SJSA1 (cell line): ENCODE measurements around the gene RERE. TPM values are rescaled to one million over a fixed set of nuclear protein-coding genes. Genes with fewer than 3 reads are reported as not detected.

Source experiments
- DNase-seq, 2 experiments: peaks; one replicate each; pipeline ENCODE4 v3.0.0-alpha.2; 2015 to 2020; ENCODE audit warnings: low spot score in 2 of 2, low read depth in 1 of 2
- H3K27ac ChIP-seq: fragments of 250-450 bp; sonication (Bioruptor Pico); 2 replicates; pipeline ENCODE4 v1.5.1; 2020; ENCODE audit warnings: mild to moderate bottlenecking, moderate library complexity
- H3K27me3 ChIP-seq: fragments of 250-450 bp; sonication (Bioruptor Pico); replicated peaks from 2 replicates; pipeline ENCODE4 v1.5.1; 2020; ENCODE audit warnings: mild to moderate bottlenecking, moderate library complexity
- H3K36me3 ChIP-seq: fragments of 250-450 bp; sonication (Bioruptor Pico); 2 replicates; pipeline ENCODE4 v1.5.1; 2020; ENCODE audit warnings: mild to moderate bottlenecking
- H3K4me1 ChIP-seq: fragments of 250-450 bp; sonication (Bioruptor Pico); replicated peaks from 2 replicates; pipeline ENCODE4 v1.6.1; 2021; ENCODE audit warnings: mild to moderate bottlenecking
- H3K4me3 ChIP-seq: fragments of 250-450 bp; sonication (Bioruptor Pico); 2 replicates; pipeline ENCODE4 v1.5.1; 2020; ENCODE audit warnings: mild to moderate bottlenecking
- H3K9me3 ChIP-seq: fragments of 250-450 bp; sonication (Bioruptor Pico); replicated peaks from 2 replicates; pipeline ENCODE4 v1.5.1; 2020; ENCODE audit warnings: mild to moderate bottlenecking
- total RNA-seq: library from RNA; depleted of rRNA; stranded (reverse); fragments of >200 nt; shearing (Covaris generic); gene quantifications from 2 replicates; pipeline ENCODE4 v1.2.3, GENCODE V29; 2014

Gene RERE
- total RNA-seq, 1 experiment from 2014 or later: 15.7 TPM

DNA sequence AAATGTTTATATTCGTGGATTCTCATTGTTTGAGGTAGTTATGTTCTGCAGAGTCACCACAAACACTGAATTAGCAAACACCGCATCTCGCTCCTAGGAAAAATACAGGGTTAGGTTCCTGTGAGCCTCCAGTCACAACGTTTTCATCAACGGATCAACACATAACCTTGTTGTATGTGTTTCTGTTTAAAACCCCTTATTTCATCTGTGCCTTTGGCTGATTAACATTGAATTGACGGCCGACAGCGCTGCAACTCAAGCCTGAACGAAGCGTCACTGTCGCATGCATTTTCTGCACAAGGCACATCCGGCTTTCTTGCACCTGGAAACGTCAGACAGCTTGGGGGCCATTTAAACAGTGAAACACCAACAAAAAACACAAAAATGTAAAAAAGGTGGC, 491.2 kb downstream of the RERE start:
- no peaks in the 10 kb centered on the region for H3K4me1 ChIP-seq
- no peaks in the 10 kb centered on the region for H3K9me3 ChIP-seq
- no peak overlapping the region for H3K27ac ChIP-seq
- DNase-seq: no peak
- H3K4me3 ChIP-seq: no peak overlapping the region
- no peaks in the 10 kb centered on the region for H3K27me3 ChIP-seq
- peaks cover 3% of the 10 kb centered on the region; the same call in 1 of the 2 replicates for H3K36me3 ChIP-seq

DNA sequence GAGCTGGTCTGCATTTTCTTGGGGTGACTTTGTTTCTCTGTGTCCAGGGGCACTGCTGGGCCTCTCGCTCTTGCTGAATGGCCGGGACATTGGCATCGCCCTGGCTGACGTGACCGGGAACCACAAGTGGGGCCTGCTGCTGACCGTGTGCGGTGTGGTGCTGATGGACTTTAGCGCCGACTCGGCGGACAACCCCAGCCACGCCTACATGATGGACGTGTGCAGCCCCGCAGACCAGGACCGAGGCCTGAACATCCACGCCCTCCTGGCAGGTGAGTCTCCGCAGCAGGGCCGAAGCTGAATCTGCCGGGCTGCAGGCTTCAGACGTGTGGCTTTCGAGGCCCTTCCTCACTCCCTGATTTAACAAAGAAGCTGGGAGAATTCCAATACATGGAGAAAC, 491.7 kb downstream of the RERE start:
- no peak overlapping the region for H3K27ac ChIP-seq
- H3K9me3 ChIP-seq: no peaks in the 10 kb centered on the region
- peaks cover 3% of the 10 kb centered on the region; the same call in 1 of the 2 replicates for H3K36me3 ChIP-seq
- H3K4me3 ChIP-seq: no peak overlapping the region
- no peaks in the 10 kb centered on the region for H3K27me3 ChIP-seq
- H3K4me1 ChIP-seq: no peaks in the 10 kb centered on the region
- DNase-seq: no peak

DNA sequence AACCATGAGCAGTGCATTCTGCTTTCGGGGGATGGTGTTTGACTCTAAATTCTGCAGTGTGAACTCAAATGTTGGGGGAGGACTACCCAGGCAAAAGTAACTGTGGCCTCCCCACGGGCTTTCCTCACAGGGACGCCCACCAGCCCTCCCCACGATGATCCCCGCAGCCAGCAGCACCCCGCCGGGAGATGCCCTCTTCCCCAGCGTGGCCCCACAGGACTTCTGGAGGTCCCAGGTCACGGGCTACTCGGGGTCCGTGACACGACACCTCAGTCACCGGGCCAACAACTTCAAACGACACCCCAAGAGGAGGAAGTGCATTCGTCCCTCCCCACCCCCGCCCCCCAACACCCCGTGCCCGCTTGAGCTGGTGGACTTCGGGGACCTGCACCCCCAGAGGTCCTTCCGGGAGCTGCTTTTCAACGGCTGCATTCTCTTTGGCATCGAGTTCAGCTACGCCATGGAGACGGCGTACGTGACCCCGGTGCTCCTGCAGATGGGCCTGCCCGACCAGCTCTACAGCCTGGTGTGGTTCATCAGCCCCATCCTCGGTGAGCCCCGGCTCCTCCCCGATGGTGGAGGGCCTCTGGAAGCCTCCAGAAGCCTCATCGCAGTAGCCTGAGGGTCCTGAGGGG, 493.1 kb downstream of the RERE start:
- no peaks in the 10 kb centered on the region for H3K4me1 ChIP-seq
- no peak for DNase-seq

DNA sequence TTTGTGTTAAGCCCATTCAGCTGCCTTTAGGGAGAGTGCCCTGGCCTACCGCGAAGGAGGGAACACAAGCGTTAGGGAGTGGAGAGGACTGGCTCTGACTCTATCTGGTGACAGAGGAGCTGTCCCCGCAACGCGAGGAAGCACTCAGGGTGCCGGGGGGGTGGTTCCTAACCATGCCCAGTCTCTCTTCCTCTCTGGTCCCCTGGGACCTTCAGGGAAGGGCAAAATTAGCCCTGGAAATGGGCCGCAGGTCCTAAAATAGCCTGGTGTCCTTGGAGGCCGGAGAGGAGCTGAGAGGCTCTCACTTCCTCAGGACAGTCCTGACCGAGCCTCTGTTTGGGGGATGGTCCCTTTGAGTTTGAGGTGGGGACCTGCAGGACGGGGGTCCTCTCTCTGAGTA, 493.7 kb downstream of the RERE start:
- Histone ChIP-seq H3K9me3 (no peaks in the 10 kb centered on the region), H3K4me3 (no peak overlapping the region), H3K4me1 (no peaks in the 10 kb centered on the region), H3K27me3 (no peaks in the 10 kb centered on the region), H3K36me3 (peaks cover 3% of the 10 kb centered on the region; the same call in 1 of the 2 replicates), H3K27ac (no peak overlapping the region)
- DNase-seq: no peak

More for the DNA sequence above, 493.1 kb downstream of the RERE start:
- Histone ChIP-seq H3K4me3 (no peak overlapping the region), H3K27me3 (no peaks in the 10 kb centered on the region), H3K36me3 (peaks cover 3% of the 10 kb centered on the region; the same call in 1 of the 2 replicates), H3K27ac (no peak overlapping the region), H3K9me3 (no peaks in the 10 kb centered on the region)

- Histone ChIP-seq H3K27me3 (no peaks in the 10 kb centered on the region), H3K4me1 (peaks cover 11% of the 10 kb centered on the region), H3K36me3 (no peaks in the 10 kb centered on the region; the same call in 1 of the 2 replicates), H3K9me3 (no peaks in the 10 kb centered on the region), H3K27ac (no peak overlapping the region), H3K4me3 (no peak overlapping the region)
- DNase-seq: no peak
These were observed 495.8 kb downstream of the RERE start for GRCh38 chr1:8321612-8322011.

- H3K27ac ChIP-seq: no peak overlapping the region
- H3K27me3 ChIP-seq: no peaks in the 10 kb centered on the region
- H3K9me3 ChIP-seq: no peaks in the 10 kb centered on the region
- no peaks in the 10 kb centered on the region for H3K36me3 ChIP-seq
- DNase-seq: no peak
- H3K4me3 ChIP-seq: peak overlapping the region; percentile 45
- peaks cover 11% of the 10 kb centered on the region for H3K4me1 ChIP-seq
These were observed 499.0 kb downstream of the RERE start for GRCh38 chr1:8318436-8318835.

DNA sequence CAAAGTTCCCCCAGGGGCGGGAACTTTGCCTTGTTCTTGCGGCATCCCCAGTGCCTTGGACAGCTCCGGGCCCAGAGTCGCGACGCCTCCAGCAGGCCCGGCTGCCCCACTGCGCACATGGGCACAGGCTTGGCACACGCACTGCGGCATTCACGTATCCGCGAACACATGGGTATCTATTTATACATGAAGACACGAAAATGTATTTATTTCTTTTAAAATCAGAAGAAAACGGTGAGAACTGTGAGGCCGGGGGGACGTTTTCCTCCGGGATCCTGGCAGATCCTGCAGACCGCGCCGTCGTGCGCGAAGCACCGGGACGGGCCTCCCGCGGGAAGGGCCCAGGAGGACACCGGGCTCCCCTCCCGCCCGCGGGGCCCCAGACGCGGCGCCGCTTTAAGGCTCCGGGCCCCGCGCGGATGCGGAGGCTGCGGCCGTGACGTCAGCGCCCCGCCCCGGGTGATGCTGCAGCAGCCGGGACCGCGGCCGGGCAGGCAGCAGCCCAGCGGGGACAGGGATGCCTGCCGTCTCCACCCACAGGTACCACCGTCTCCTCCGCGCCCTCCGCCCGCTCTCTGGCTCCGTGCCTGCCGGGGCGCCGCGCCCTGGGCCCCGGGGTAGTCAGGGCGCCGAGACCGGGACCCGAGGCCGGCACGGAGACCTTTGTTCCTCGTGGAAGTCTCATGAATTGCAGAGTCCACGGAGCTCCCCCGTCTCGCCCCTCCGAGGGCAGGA, 499.6 kb downstream of the RERE start, which contains the start of gene SLC45A1:
SLC45A1 (plus strand) TSS at position 468 of the 735 bp plus-strand sequence. CDS start 6,216 bp downstream, outside the sequence.
- Histone ChIP-seq H3K4me1 (peaks cover 11% of the 10 kb centered on the region), H3K36me3 (no peaks in the 10 kb centered on the region), H3K9me3 (no peaks in the 10 kb centered on the region), H3K27me3 (no peaks in the 10 kb centered on the region), H3K4me3 (peak within 1 kb of the TSS; percentile 45), H3K27ac (no peak within 1 kb of the TSS)
- peak; percentile 49 to 62 for DNase-seq

DNA sequence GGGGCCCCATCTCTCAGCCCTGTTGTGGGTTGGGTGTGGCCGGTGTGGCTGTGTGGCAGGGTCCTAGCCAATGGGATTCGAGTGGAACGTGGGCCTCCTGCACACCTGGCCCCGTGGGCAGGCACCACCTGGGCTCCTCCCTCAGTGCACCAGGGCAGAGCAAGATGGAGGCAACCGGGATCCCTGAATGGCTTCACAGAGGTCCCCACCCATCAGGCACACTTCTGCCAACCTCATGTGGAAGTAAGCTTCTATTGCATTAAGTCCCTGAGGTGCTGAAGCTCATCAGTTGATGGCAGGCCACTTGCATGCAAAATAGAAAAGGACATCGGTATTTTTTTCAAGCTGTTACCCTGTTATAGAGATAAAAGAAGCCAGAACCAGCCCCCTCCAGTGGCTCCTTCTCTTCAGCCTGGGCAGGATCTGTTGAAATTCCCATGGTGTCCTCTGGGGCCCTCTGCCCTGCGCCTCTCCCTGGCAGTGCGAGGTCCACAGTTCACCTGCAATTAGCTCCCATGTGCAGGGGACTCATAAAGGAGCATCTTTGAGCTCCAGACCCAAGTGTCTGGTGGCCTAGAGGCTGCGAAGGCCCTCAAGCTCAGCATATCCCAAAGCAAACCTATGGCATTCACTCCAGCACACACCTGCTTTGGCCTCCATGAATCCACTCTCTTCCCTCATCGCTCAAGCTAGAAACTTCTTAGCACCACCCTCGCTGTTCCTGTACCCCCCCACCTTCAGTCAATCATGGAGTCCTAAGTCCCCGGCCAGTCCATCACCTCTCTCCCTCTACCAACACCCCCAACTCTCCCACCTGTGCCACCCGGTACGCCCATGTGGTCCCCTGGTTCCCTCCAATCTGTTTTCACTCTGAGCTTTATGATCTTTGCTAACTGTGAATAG, 501.6 kb downstream of the RERE start:
- DNase-seq: no peak
- Histone ChIP-seq H3K4me1 (peaks cover 11% of the 10 kb centered on the region), H3K4me3 (no peak overlapping the region), H3K27me3 (no peaks in the 10 kb centered on the region), H3K9me3 (0 out of 2 replicates have a peak, but pooled peaks cover 5% of the 10 kb centered on the region), H3K27ac (no peak overlapping the region), H3K36me3 (no peaks in the 10 kb centered on the region)

- H3K36me3 ChIP-seq: no peaks in the 10 kb centered on the region
- H3K27ac ChIP-seq: no peak overlapping the region
- peak; percentile 69 to 77 for DNase-seq
- peaks cover 11% of the 10 kb centered on the region for H3K4me1 ChIP-seq
- H3K27me3 ChIP-seq: no peaks in the 10 kb centered on the region
- H3K9me3 ChIP-seq: 0 out of 2 replicates have a peak, but pooled peaks cover 5% of the 10 kb centered on the region
- no peak overlapping the region for H3K4me3 ChIP-seq
These were observed 502.8 kb downstream of the RERE start for GRCh38 chr1:8314346-8315280.

DNA sequence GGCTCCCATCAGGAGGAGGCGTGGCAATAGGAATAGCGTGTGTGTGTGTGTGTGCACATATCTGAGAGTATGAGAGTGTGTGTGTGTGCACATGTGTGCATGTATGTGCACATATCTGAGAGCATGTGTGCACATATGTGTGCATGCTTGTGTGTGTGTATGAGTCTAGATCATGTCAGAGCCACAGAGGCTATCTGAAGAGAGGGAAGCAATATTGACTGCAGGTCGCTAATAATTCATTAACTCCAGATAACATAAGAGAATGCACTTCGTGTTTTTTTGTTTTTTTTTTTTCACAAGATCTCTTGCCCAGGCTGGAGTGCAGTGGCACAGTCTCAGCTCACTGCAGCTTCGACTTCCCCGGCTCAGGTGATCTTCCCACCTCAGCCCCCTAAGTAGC, 504.2 kb downstream of the RERE start:
- H3K9me3 ChIP-seq: 0 out of 2 replicates have a peak, but pooled peaks cover 5% of the 10 kb centered on the region
- no peak for DNase-seq
- H3K4me1 ChIP-seq: peaks cover 7% of the 10 kb centered on the region
- H3K4me3 ChIP-seq: no peak overlapping the region
- H3K36me3 ChIP-seq: no peaks in the 10 kb centered on the region
- H3K27ac ChIP-seq: no peak overlapping the region
- no peaks in the 10 kb centered on the region for H3K27me3 ChIP-seq

GRCh38 chr1:8312235-8313218, 504.9 kb downstream of the RERE start:
- H3K27me3 ChIP-seq: no peaks in the 10 kb centered on the region
- no peak overlapping the region for H3K27ac ChIP-seq
- no peaks in the 10 kb centered on the region for H3K36me3 ChIP-seq
- H3K4me3 ChIP-seq: no peak overlapping the region
- H3K4me1 ChIP-seq: no peaks in the 10 kb centered on the region; the same call in 1 of the 2 replicates
- DNase-seq: no peak
- 0 out of 2 replicates have a peak, but pooled peaks cover 5% of the 10 kb centered on the region for H3K9me3 ChIP-seq
